Fibroblast of skin of right quadriceps (primary cell): ENCODE data around the gene IDH3A.

Source experiments
- DNase-seq: peaks from one replicate; pipeline ENCODE4 v3.0.0-alpha.2; 2013

Gene IDH3A

GRCh38 chr15:78204351-78205309 is 55.5 kb downstream of the IDH3A start:
- DNase-seq = no peak

- no peak for DNase-seq
These were observed 56.2 kb downstream of the IDH3A start for GRCh38 chr15:78205337-78205736.

- DNase-seq = no peak
These were observed 56.7 kb downstream of the IDH3A start for GRCh38 chr15:78205856-78206255.

- DNase-seq = peak; percentile 49
These were observed 57.4 kb downstream of the IDH3A start for GRCh38 chr15:78206326-78207109.

GRCh38 chr15:78207110-78207458 is 57.9 kb downstream of the IDH3A start:
- no peak for DNase-seq

- no peak for DNase-seq
These were observed 58.6 kb downstream of the IDH3A start for GRCh38 chr15:78207641-78208340.

GRCh38 chr15:78208341-78208844 is 59.2 kb downstream of the IDH3A start:
- DNase-seq = no peak

- DNase-seq = no peak
These were observed 59.9 kb downstream of the IDH3A start for GRCh38 chr15:78208887-78209645.

- DNase-seq = no peak
These were observed 60.6 kb downstream of the IDH3A start for GRCh38 chr15:78209646-78210348.

GRCh38 chr15:78210349-78210717 is 61.2 kb downstream of the IDH3A start:
- DNase-seq = no peak

- no peak for DNase-seq
These were observed 62.2 kb downstream of the IDH3A start for GRCh38 chr15:78211189-78211921.

- DNase-seq = no peak
These were observed 62.8 kb downstream of the IDH3A start for GRCh38 chr15:78212008-78212407.

GRCh38 chr15:78212546-78213424 is 63.6 kb downstream of the IDH3A start:
- DNase-seq = peak; percentile 70

- DNase-seq = no peak
These were observed 64.2 kb downstream of the IDH3A start for GRCh38 chr15:78213425-78213750.

GRCh38 chr15:78213956-78214355 is 64.8 kb downstream of the IDH3A start:
- no peak for DNase-seq

GRCh38 chr15:78216276-78217104 is 67.3 kb downstream of the IDH3A start:
- no peak for DNase-seq

GRCh38 chr15:78220713-78221112 is 71.6 kb downstream of the IDH3A start:
- DNase-seq = peak; percentile 21
